Body of pancreas (tissue), 4 donors: Measurements from ENCODE around the gene FRAS1.

Experiments
- CTCF ChIP-seq, 7 experiments: fragments of 450-650 bp in 4 of 7; fragments of 200-600 bp in 3 of 7; sonication (generic) in 3 of 7; IDR thresholded peaks; one replicate each; pipeline ENCODE4 v1.5.1; 2016 to 2019; ENCODE audit warnings: antibody characterized with exemption in 7 of 7
- POLR2A ChIP-seq, 3 donors: fragments of 450-650 bp; IDR thresholded peaks; one replicate each; pipeline ENCODE4 v1.6.1; 2016; ENCODE audit warnings: antibody characterized with exemption in 3 of 3, mild to moderate bottlenecking in 2 of 3

GRCh38 chr4:78162342-78162741 lies 105.2 kb downstream of the FRAS1 start:
- TF ChIP-seq POLR2A (IDR thresholded peaks at IDR 0.05) (no peak), CTCF (IDR thresholded peaks at IDR 0.05) (no peak)
